HepG2 (cell line): ENCODE data around the gene SYNJ2. TPM values are rescaled to one million over a fixed set of nuclear protein-coding genes. Genes with fewer than 3 reads are reported as not detected.

ENCODE experiments used
- CBFB ChIP-seq: sonication (generic); formaldehyde crosslinking; IDR thresholded peaks from 2 replicates; pipeline ENCODE4 v1.4.0; 2020; ENCODE audit warnings: missing genetic modification reagents
- GZF1 ChIP-seq: sonication (generic); formaldehyde crosslinking; IDR thresholded peaks from 2 replicates; pipeline ENCODE4 v1.5.1; 2020; ENCODE audit warnings: mild to moderate bottlenecking, missing genetic modification reagents
- HHEX ChIP-seq: IDR thresholded peaks from 2 replicates; pipeline ENCODE4 v1.6.1; 2016; ENCODE audit warnings: control low read depth
- KAT8 ChIP-seq: IDR thresholded peaks from 2 replicates; pipeline ENCODE4 v1.6.1; 2016; ENCODE audit warnings: missing genetic modification reagents, missing compliant biosample characterization
- MEF2D ChIP-seq: sonication (generic); formaldehyde crosslinking; IDR thresholded peaks from 2 replicates; pipeline ENCODE4 v1.5.1; 2020; ENCODE audit warnings: mild to moderate bottlenecking, missing genetic modification reagents
- PHB2 ChIP-seq: fragments of 450-650 bp; IDR thresholded peaks from 2 replicates; pipeline ENCODE4 v1.6.1; 2018; ENCODE audit not compliant: partially characterized antibody
- PHF8 ChIP-seq: sonication (generic); formaldehyde crosslinking; IDR thresholded peaks from 2 replicates; pipeline ENCODE4 v1.5.0; 2020; ENCODE audit warnings: missing genetic modification reagents
- PPARG ChIP-seq: conservative IDR thresholded peaks from 2 replicates; pipeline ENCODE4 v1.6.1; 2016; ENCODE audit warnings: missing biosample characterization, missing genetic modification reagents
- RFXANK ChIP-seq: IDR thresholded peaks from 2 replicates; pipeline ENCODE4 v1.6.1; 2016
- SOX6 ChIP-seq, 2 experiments: fragments of 450-650 bp in 1 of 2; sonication (generic) in 1 of 2; formaldehyde crosslinking in 1 of 2; IDR thresholded peaks; 2 replicates each; pipeline versions ENCODE4 v1.4.0 to v1.6.1; 2017 to 2020; ENCODE audit warnings: antibody characterized with exemption in 1 of 2, mild to moderate bottlenecking in 1 of 2, missing genetic modification reagents in 1 of 2
- SUZ12 ChIP-seq: fragments of 150-350 bp; IDR thresholded peaks from 2 replicates; pipeline ENCODE4 v1.6.1; 2014; ENCODE audit warnings: low read depth, low read length
- ZFP37 ChIP-seq: sonication (generic); formaldehyde crosslinking; IDR thresholded peaks from 2 replicates; pipeline ENCODE4 v1.4.0; 2020; ENCODE audit warnings: missing genetic modification reagents, borderline replicate concordance
- ZFY ChIP-seq: sonication (generic); formaldehyde crosslinking; IDR thresholded peaks from 2 replicates; pipeline ENCODE4 v1.4.0; 2020; ENCODE audit warnings: missing genetic modification reagents
- ZNF124 ChIP-seq: sonication (generic); formaldehyde crosslinking; IDR thresholded peaks from 2 replicates; pipeline ENCODE4 v1.4.0; 2020; ENCODE audit warnings: missing genetic modification reagents
- ZNF207 ChIP-seq: fragments of 450-650 bp; IDR thresholded peaks from 2 replicates; pipeline ENCODE4 v1.6.1; 2016; ENCODE audit warnings: antibody characterized with exemption, borderline replicate concordance
- ZNF263 ChIP-seq: sonication (generic); formaldehyde crosslinking; IDR thresholded peaks from 2 replicates; pipeline ENCODE4 v1.4.0; 2020; ENCODE audit warnings: missing genetic modification reagents
- ZNF282 ChIP-seq: fragments of 450-650 bp; IDR thresholded peaks from 2 replicates; pipeline ENCODE4 v1.6.1; 2018; ENCODE audit not compliant: partially characterized antibody
- ZNF749 ChIP-seq: sonication (generic); formaldehyde crosslinking; IDR thresholded peaks from 2 replicates; pipeline ENCODE4 v1.8.0; 2022; ENCODE audit warnings: mild to moderate bottlenecking, missing genetic modification reagents, moderate library complexity, borderline replicate concordance
- polyA plus RNA-seq, 8 experiments: library from polyadenylated mRNA; depleted of rRNA in 3 of 8; stranded (reverse) in 7 of 8; unstranded in 1 of 8; fragments of >200 nt; fragmentation: Illumina TruSeq in 4 of 8; extraction: Trizol in 4 of 8; gene quantifications; 2 replicates each; pipeline versions ENCODE4 v1.2.1 to v1.2.3, GENCODE V29; 2011 to 2016; ENCODE audit warnings: low read depth in 4 of 8, missing spikeins in 1 of 8, mixed read lengths in 1 of 8; ENCODE audit not compliant: insufficient read depth in 1 of 8
- total RNA-seq, 5 experiments: library from RNA; depleted of rRNA; stranded (reverse); fragments of >200 nt; fragmentation: Illumina TruSeq; extraction: Trizol; gene quantifications; 2 replicates each; pipeline ENCODE4 v1.2.3, GENCODE V29; 2016; ENCODE audit warnings: low read depth in 1 of 5
- TF ChIP-seq, protein P1 (sequence below): sonication (generic); formaldehyde crosslinking; IDR thresholded peaks from 2 replicates; pipeline ENCODE4 v1.5.1; 2020; ENCODE audit warnings: missing genetic modification reagents, mild to moderate bottlenecking, borderline replicate concordance
- TF ChIP-seq, protein P2 (sequence below), 2 experiments: sonication (generic) in 1 of 2; formaldehyde crosslinking in 1 of 2; IDR thresholded peaks; 2 replicates each; pipeline versions ENCODE4 v1.6.1 to v1.9.0; 2014 to 2022; ENCODE audit warnings: antibody characterized with exemption in 1 of 2, borderline replicate concordance in 1 of 2, inconsistent platforms in 1 of 2, low read depth in 1 of 2, missing genetic modification reagents in 1 of 2
- TF ChIP-seq, protein P3 (sequence below): sonication (generic); formaldehyde crosslinking; IDR thresholded peaks from 2 replicates; pipeline ENCODE4 v1.9.0; 2021; ENCODE audit warnings: missing genetic modification reagents, mild to moderate bottlenecking, borderline replicate concordance

The SYNJ2 gene
- total and polyA plus RNA-seq, 2 of the 13 experiments (the other 11 are each of a cell fraction or from before 2014, with no cell fraction given): 39.1 to 57.6 TPM

DNA sequence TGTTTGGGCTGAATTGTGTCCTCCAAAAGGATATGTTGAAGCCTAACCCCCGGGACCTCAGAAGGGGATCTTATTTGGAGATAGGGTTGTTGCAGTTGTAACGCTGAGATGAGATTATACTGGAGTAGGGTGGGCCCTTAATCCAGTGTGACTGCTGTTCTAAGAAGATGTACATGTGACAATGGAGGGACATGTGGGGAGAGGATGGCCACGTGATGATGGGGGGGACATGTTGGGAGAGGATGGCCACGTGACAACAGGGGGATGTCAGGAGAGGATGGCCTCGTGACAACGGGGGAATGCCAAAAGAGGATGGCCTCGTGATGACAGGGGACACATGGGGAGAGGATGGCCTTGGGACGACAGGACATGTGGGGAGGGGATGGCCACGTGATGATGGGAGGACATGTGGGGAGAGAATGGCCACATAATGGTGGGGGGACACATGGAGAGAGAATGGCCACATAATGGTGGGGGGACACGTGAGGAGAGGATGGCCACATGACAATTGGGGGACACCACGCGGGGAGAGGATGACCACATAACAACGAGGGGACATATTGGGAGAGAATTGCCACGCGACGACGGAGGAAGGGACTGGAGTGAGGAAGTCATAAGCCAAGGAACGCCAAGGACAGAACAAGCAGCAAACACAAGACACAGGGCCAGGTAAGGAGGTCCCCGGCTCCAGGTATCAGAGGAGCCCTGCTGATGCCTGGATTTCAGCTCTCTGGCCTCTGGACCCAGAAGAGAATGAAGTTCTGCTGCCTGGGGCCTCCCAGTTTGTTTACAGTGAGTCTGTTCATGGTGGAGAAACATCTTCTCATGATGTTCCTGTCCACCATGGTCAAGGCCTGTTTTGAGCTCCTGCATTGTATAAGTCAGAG, 29.2 kb downstream of the SYNJ2 start (continued):
- TF ChIP-seq, protein P1, sequence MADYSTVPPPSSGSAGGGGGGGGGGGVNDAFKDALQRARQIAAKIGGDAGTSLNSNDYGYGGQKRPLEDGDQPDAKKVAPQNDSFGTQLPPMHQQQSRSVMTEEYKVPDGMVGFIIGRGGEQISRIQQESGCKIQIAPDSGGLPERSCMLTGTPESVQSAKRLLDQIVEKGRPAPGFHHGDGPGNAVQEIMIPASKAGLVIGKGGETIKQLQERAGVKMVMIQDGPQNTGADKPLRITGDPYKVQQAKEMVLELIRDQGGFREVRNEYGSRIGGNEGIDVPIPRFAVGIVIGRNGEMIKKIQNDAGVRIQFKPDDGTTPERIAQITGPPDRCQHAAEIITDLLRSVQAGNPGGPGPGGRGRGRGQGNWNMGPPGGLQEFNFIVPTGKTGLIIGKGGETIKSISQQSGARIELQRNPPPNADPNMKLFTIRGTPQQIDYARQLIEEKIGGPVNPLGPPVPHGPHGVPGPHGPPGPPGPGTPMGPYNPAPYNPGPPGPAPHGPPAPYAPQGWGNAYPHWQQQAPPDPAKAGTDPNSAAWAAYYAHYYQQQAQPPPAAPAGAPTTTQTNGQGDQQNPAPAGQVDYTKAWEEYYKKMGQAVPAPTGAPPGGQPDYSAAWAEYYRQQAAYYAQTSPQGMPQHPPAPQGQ: peak; percentile 94; the same call in 1 of the 2 replicates
- TF ChIP-seq SUZ12 (no peak), ZNF124 (no peak; the same call in 1 of the 2 replicates), HHEX (CRISPR knock-in tag) (no peak), PPARG (CRISPR knock-in tag) (no peak; the same call in 1 of the 2 replicates), MEF2D (CRISPR knock-in tag) (peak; percentile 59), CBFB (CRISPR knock-in tag) (no peak), ZNF207 (no peak), RFXANK (CRISPR knock-in tag) (no peak), SOX6 (IDR thresholded peaks at IDR 0.05) (no peak), SOX6 (CRISPR knock-in tag; IDR thresholded peaks at IDR 0.05) (no peak), PHB2 (no peak), PHF8 (CRISPR knock-in tag) (no peak; the same call in 1 of the 2 replicates), ZFP37 (peak; percentile 85), GZF1 (CRISPR knock-in tag) (peak; percentile 49), ZNF282 (no peak), ZNF749 (CRISPR knock-in tag) (peak; percentile 24; the same call in 1 of the 2 replicates), ZFY (CRISPR knock-in tag) (peak; percentile 42), ZNF263 (CRISPR knock-in tag) (peak; percentile 38; the same call in 1 of the 2 replicates), KAT8 (no peak; the same call in 1 of the 2 replicates)
- TF ChIP-seq, protein P2, sequence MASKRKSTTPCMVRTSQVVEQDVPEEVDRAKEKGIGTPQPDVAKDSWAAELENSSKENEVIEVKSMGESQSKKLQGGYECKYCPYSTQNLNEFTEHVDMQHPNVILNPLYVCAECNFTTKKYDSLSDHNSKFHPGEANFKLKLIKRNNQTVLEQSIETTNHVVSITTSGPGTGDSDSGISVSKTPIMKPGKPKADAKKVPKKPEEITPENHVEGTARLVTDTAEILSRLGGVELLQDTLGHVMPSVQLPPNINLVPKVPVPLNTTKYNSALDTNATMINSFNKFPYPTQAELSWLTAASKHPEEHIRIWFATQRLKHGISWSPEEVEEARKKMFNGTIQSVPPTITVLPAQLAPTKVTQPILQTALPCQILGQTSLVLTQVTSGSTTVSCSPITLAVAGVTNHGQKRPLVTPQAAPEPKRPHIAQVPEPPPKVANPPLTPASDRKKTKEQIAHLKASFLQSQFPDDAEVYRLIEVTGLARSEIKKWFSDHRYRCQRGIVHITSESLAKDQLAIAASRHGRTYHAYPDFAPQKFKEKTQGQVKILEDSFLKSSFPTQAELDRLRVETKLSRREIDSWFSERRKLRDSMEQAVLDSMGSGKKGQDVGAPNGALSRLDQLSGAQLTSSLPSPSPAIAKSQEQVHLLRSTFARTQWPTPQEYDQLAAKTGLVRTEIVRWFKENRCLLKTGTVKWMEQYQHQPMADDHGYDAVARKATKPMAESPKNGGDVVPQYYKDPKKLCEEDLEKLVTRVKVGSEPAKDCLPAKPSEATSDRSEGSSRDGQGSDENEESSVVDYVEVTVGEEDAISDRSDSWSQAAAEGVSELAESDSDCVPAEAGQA (IDR thresholded peaks at IDR 0.05; ENCODE audit: low read depth): no peak
- TF ChIP-seq, protein P2 (CRISPR knock-in tag; IDR thresholded peaks at IDR 0.05; ENCODE audit: borderline replicate concordance): no peak; the same call in 1 of the 2 replicates
- TF ChIP-seq, protein P3, sequence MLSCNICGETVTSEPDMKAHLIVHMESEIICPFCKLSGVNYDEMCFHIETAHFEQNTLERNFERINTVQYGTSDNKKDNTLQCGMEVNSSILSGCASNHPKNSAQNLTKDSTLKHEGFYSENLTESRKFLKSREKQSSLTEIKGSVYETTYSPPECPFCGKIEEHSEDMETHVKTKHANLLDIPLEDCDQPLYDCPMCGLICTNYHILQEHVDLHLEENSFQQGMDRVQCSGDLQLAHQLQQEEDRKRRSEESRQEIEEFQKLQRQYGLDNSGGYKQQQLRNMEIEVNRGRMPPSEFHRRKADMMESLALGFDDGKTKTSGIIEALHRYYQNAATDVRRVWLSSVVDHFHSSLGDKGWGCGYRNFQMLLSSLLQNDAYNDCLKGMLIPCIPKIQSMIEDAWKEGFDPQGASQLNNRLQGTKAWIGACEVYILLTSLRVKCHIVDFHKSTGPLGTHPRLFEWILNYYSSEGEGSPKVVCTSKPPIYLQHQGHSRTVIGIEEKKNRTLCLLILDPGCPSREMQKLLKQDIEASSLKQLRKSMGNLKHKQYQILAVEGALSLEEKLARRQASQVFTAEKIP: no peak
